HG03135 (cell line): Measurements from ENCODE around the gene SLC35G2.
"Not testable (repeated sequence)": the region's sequence is repeated elsewhere in the genome, so short reads cannot be mapped to it uniquely, and the experiment has no call there.

Experiments used
- ATAC-seq: cut with Tn5 transposase; IDR thresholded peaks from one replicate; pipeline ENCODE4 v1.9.1; 2021; ENCODE audit warnings: mild to moderate bottlenecking, moderate library complexity; ENCODE audit not compliant: unreplicated experiment

Gene SLC35G2

DNA sequence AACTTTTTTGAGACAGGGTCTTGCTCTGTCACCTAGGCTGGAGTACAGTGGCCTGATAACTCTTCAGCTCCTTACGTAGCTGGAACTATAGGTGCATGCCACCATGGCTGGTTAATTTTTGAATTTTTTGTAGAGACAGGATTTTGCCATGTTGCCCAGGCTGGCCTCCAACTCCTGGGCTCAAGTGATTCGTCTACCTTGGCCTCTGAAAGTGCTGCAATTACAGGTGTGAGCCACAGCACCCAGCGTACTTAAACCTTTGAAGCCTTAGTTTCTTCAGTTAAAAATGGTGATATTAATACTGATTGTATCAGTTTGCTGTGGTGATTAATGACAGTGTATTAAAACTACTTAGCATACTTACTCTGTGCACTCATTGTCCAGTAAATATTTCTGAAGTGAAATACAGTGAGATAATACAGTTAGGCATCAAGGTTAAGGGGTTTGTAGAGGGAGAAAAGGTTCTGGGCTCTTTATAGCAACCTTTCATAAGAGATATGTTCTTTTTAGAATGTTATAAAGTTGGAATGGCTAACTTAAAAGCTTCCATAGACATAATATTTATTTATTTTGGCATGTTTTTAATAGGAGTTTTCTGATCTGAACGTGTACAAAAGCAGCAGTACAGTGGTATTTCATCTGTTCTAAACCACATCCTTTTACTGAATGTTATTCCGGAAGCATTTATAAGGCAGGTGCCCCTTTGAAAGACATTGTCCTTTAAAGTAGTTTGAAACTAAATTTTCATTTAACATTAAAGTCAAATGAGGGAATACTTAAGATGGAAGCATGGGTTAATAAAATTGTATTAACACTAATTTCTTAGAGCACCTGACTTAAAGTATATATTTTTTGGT, 66.7 kb downstream of the SLC35G2 start:
- ATAC-seq = no peak

DNA sequence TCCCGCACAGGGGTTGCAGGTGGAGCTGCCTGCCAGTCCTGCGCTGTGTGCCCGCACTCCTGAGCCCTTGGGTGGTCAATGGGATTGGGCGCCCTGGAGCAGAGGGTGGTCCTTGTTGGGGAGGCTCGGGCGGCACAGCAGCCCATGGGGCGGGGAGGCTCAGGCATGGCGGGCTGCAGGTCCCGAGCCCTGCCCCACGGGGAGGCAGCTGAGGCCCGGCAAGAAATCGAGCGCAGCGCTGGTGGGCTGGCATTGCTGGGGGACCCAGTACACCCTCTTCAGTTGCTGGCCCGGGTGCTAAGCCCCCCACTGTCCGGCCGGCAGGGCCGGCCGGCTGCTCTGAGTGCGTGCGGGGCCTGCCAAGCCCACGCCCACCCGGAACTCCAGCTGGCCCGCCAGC, 71.0 kb downstream of the SLC35G2 start:
- ATAC-seq = no peak

DNA sequence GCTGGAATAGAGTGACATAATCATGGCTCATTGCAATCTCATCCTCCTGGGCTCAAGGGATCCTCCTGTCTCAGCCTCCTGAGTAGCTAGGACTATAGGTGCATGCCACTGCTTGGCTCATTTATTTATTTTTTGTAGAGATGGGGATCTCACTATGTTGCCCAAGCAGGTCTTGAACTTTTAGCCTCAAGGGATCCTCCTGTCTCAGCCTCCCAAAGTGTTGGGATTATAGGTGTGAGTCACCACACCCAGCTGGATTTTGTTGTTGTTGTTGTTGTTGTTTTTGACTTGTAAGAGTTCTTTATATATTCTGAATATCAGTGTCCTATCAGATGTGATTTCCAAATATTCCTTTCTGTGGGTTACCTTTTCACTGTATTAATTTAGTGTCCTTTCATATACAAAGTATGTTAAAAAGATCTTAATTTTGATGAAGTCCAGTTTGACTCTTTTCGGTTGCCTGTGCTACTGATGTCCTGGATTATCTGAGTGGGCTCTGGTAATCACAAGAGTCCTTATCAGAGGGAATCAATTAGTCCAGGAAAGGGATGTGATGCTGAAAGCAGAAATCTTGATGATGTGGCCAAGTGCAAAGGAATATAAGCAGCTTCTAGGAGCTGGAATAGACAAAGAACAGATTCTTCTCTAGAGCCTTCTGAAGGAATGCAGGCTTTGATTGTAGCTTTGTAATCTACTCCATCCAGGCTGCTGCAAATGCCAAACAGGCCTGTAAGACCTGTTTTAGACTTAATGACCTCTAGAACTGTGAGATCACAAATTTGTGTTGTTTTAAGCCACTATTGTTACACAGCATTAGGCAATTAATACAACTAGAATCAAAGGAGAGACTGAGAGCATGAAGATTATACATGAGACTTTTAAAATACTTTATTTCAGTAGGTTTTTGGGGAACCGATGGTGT, 73.3 kb downstream of the SLC35G2 start:
- ATAC-seq = no peak

GRCh38 chr3:136893848-136894443, 75.0 kb downstream of the SLC35G2 start:
- no peak for ATAC-seq

GRCh38 chr3:136897171-136897570, 78.2 kb downstream of the SLC35G2 start:
- not testable (repeated sequence) for ATAC-seq

- ATAC-seq = no peak
Observed at GRCh38 chr3:136898549-136898948, 79.6 kb downstream of the SLC35G2 start.

DNA sequence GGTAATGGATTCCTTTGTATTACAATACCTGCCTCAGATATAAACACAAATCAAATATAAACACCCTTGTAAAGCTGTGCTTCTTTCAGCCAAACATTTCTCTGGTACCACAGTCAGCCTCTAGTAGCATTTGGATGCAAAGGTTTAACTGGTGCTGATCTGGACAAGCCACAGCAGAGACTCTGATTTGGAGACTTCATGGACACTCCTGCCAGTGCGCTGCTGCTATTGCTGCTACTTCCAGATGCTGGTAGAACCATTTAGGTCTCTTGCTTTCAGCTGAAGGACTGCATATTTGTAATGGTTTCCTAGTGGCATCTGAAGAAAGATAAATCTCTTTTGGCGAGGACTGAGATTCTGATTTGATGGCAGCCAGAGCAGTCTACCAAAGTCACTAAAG, 80.0 kb downstream of the SLC35G2 start:
- no peak for ATAC-seq

GRCh38 chr3:136899622-136900158, 80.8 kb downstream of the SLC35G2 start:
- no peak for ATAC-seq

DNA sequence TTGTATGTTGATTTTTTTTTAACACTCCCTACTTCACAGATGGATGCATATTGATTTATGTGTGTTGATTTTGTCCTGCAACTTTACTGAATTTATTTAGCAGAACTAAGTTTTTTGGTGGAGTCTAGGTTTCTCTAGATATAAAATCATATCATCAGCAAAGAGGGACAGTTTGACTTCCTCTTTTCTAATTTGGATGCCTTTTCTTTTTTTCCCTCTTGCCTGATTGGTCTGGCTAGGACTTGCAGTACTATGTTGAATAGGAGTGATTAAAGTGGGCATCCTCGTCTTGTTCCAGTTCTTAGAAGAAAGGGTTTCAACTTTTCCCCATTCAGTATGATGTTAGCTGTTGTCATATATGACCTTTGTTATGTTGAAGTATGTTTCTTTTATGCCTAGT, 81.8 kb downstream of the SLC35G2 start:
- ATAC-seq = not testable (repeated sequence)

DNA sequence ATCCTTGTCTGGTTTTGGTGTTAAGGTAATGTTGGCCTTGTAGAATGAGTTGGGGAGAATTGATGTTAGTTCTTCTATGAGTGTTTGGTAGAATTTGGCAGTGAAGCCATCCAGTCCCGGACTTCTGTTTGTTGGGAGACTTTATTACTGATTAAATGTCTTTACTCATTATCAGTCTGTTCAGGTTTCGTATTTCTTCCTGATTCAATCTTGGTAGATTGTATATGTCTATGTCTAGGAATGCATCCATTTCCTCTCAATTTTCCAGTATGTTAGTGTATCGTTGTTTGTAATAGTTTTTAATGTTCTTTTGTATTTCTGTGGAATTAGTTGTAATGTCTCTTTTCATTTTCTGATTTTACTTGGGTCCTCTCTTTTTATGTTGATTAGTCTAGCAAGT, 82.5 kb downstream of the SLC35G2 start:
- no peak for ATAC-seq

- not testable (repeated sequence) for ATAC-seq
Observed at GRCh38 chr3:136902530-136902929, 83.6 kb downstream of the SLC35G2 start.

- no peak for ATAC-seq
Observed at GRCh38 chr3:136903899-136904298, 85.0 kb downstream of the SLC35G2 start.

GRCh38 chr3:136904746-136905145, 85.8 kb downstream of the SLC35G2 start:
- no peak for ATAC-seq
